ENCODE measurements around the gene WNT3A. TPM values are rescaled to one million over a fixed set of nuclear protein-coding genes. Genes with fewer than 3 reads are reported as not detected.
A peak's percentile ranks its signal among the peaks of the same experiment; 100 is the strongest.

The WNT3A gene
- total and polyA plus RNA-seq, 3 donors from 2014 or later: 0.08 to 0.19 (median 0.13) TPM

- Histone ChIP-seq H3K27me3 (no peaks in the 10 kb centered on the region), H3K4me3 (peak within 1 kb of the TSS; percentile 75 to 92), H3K4me1 (peaks cover 15% of the 10 kb centered on the region), H3K9me3 (no peaks in the 10 kb centered on the region), H3K36me3 (ENCODE audit: low read depth, missing control alignments) (no peaks in the 10 kb centered on the region), H3K27ac (peak within 1 kb of the TSS; percentile 96 to 98)
- peak; percentile 78 for TF ChIP-seq POLR2A (IDR thresholded peaks at IDR 0.05)
- TF ChIP-seq, protein P1, sequence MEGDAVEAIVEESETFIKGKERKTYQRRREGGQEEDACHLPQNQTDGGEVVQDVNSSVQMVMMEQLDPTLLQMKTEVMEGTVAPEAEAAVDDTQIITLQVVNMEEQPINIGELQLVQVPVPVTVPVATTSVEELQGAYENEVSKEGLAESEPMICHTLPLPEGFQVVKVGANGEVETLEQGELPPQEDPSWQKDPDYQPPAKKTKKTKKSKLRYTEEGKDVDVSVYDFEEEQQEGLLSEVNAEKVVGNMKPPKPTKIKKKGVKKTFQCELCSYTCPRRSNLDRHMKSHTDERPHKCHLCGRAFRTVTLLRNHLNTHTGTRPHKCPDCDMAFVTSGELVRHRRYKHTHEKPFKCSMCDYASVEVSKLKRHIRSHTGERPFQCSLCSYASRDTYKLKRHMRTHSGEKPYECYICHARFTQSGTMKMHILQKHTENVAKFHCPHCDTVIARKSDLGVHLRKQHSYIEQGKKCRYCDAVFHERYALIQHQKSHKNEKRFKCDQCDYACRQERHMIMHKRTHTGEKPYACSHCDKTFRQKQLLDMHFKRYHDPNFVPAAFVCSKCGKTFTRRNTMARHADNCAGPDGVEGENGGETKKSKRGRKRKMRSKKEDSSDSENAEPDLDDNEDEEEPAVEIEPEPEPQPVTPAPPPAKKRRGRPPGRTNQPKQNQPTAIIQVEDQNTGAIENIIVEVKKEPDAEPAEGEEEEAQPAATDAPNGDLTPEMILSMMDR (IDR thresholded peaks at IDR 0.05): peak in 1 of 3 experiments; percentile 13
- peak; percentile 99 for DNase-seq
- intact Hi-C loops (cut with DNase I; ENCODE audit: low total_unique reads): no loop called here
- WGBS, 2 donors: 1% methylated on average over 46 to 66 of the region's 66 CpGs
Measured at GRCh38 chr1:228109073-228109961, 102.5 kb downstream of the WNT3A start, which contains the start of gene MRPL55. Gene MRPL55, minus strand, starts transcription at chr1:228109299. Its CDS starts 1,039 bp downstream, at chr1:228108260.

- intact Hi-C loops (cut with DNase I; ENCODE audit: low total_unique reads): no loop called here
- peaks cover 15% of the 10 kb centered on the region for H3K4me1 ChIP-seq
- H3K36me3 ChIP-seq (ENCODE audit: low read depth, missing control alignments): no peaks in the 10 kb centered on the region
- H3K4me3 ChIP-seq: peak overlapping the region; percentile 75 to 92
- H3K27ac ChIP-seq: peak overlapping the region; percentile 96 to 98
- no peaks in the 10 kb centered on the region for H3K27me3 ChIP-seq
- TF ChIP-seq, protein P1 (IDR thresholded peaks at IDR 0.05): no peak
- DNase-seq: no peak
- WGBS, 2 donors: 11 to 15% methylated on average over 14 to 15 of the region's 15 CpGs
- no peaks in the 10 kb centered on the region for H3K9me3 ChIP-seq
Measured at GRCh38 chr1:228109962-228110488, 103.2 kb downstream of the WNT3A start.

- H3K4me3 ChIP-seq: no peak overlapping the region
- DNase-seq: peak; percentile 60
- no peaks in the 10 kb centered on the region for H3K9me3 ChIP-seq
- no peaks in the 10 kb centered on the region for H3K36me3 ChIP-seq (ENCODE audit: low read depth, missing control alignments)
- H3K27me3 ChIP-seq: no peaks in the 10 kb centered on the region
- TF ChIP-seq, protein P1 (IDR thresholded peaks at IDR 0.05): no peak
- TF ChIP-seq POLR2A (IDR thresholded peaks at IDR 0.05): no peak
- H3K4me1 ChIP-seq: peaks cover 15% of the 10 kb centered on the region
- WGBS, 2 donors: 39 to 51% methylated on average over 7 of the region's 7 CpGs
- peak overlapping the region; percentile 96 to 98 for H3K27ac ChIP-seq
- intact Hi-C loops (cut with DNase I; ENCODE audit: low total_unique reads): no loop called here
Measured at GRCh38 chr1:228110556-228110955, 103.8 kb downstream of the WNT3A start.

Small RNA genes lying within 50 kb of the gene (microRNA-seq; reads per million reads assigned to microRNA genes)
- 2.8 to 3.5 reads per million in 2 donors for gene MIR3620 (ENCODE audit: borderline number of aligned reads in 2 of 2, borderline replicate concordance in 1 of 2)

Small RNA genes lying within 50 kb of the gene (small RNA-seq; reads per million reads assigned to genes)
- 0 reads per million in 2 donors for gene SEPT14P17

Other genes starting within 250 kb of the WNT3A start
- gene PRSS38, start 191.3 kb upstream of the WNT3A start, total RNA-seq: 1 to 10 TPM; 3.4 to 9.3 TPM
- gene PRSS38, start 191.3 kb upstream of the WNT3A start, polyA plus RNA-seq (ENCODE audit: insufficient read depth, low read depth, low replicate concordance): 5.4 TPM
- gene WNT9A, start 59.1 kb upstream of the WNT3A start, total RNA-seq: 1 to 10 TPM; 3.5 to 4.3 TPM
- 3.1 TPM for gene WNT9A, start 59.1 kb upstream of the WNT3A start, polyA plus RNA-seq (ENCODE audit: insufficient read depth, low read depth, low replicate concordance)
- gene ARF1, start 75.7 kb downstream of the WNT3A start, total RNA-seq: 100 to 1,000 TPM; 426 to 488 TPM
- gene ARF1, start 75.7 kb downstream of the WNT3A start, polyA plus RNA-seq (ENCODE audit: insufficient read depth, low read depth, low replicate concordance): 637 TPM
- gene C1orf35, start 96.3 kb downstream of the WNT3A start, total RNA-seq: 10 to 100 TPM; 19.4 to 25.0 TPM
- gene C1orf35, start 96.3 kb downstream of the WNT3A start, polyA plus RNA-seq (ENCODE audit: insufficient read depth, low read depth, low replicate concordance): 11.3 TPM
- gene MRPL55, start 102.3 kb downstream of the WNT3A start, total RNA-seq: 100 to 1,000 TPM; 102 to 121 TPM
- gene MRPL55, start 102.3 kb downstream of the WNT3A start, polyA plus RNA-seq (ENCODE audit: insufficient read depth, low read depth, low replicate concordance): 63.1 TPM
- gene GUK1, start 133.3 kb downstream of the WNT3A start, total RNA-seq: 100 to 1,000 TPM; 298 to 343 TPM
- 236 TPM for gene GUK1, start 133.3 kb downstream of the WNT3A start, polyA plus RNA-seq (ENCODE audit: insufficient read depth, low read depth, low replicate concordance)
- 1 to 10 TPM; 2.0 to 4.2 TPM for gene GJC2, start 142.9 kb downstream of the WNT3A start, total RNA-seq
- gene GJC2, start 142.9 kb downstream of the WNT3A start, polyA plus RNA-seq (ENCODE audit: insufficient read depth, low read depth, low replicate concordance): 2.6 TPM
- gene IBA57, start 158.8 kb downstream of the WNT3A start, total RNA-seq: 10 to 100 TPM; 16.0 to 23.2 TPM
- gene IBA57, start 158.8 kb downstream of the WNT3A start, polyA plus RNA-seq (ENCODE audit: insufficient read depth, low read depth, low replicate concordance): 21.0 TPM
- 10 to 100 TPM; 28.6 to 30.0 TPM for gene OBSCN, start 201.0 kb downstream of the WNT3A start, total RNA-seq
- gene OBSCN, start 201.0 kb downstream of the WNT3A start, polyA plus RNA-seq (ENCODE audit: insufficient read depth, low read depth, low replicate concordance): 8.3 TPM